CD4-positive, alpha-beta T cell treated with Interleukin-1 beta for 1 hour (primary cell): ENCODE results near the gene ZNF488.
"Not testable (repeated sequence)": the region's sequence is repeated elsewhere in the genome, so short reads cannot be mapped to it uniquely, and the experiment has no call there.

Source experiments
- DNase-seq, 2 donors: peaks; one replicate each; pipeline ENCODE4 v3.0.0-alpha.2; 2020 to 2022

ZNF488 gene

GRCh38 chr10:47384148-47384921, at the start of gene ZNF488:
Gene ZNF488 (minus strand): TSS chr10:47384293. CDS start chr10:47368829, 15,464 bp downstream.
- DNase-seq: peak; percentile 72 to 75

- DNase-seq: no peak
These were observed 41.8 kb upstream of the ZNF488 start for GRCh38 chr10:47425813-47426419.

- DNase-seq: no peak
These were observed 40.1 kb upstream of the ZNF488 start for GRCh38 chr10:47424231-47424630.

- no peak for DNase-seq
These were observed 39.4 kb upstream of the ZNF488 start for GRCh38 chr10:47423476-47423875.

- DNase-seq: no peak
These were observed 37.2 kb upstream of the ZNF488 start for GRCh38 chr10:47421057-47421952.

- no peak for DNase-seq
These were observed 36.4 kb upstream of the ZNF488 start for GRCh38 chr10:47420305-47421056.

- DNase-seq: no peak
These were observed 35.3 kb upstream of the ZNF488 start for GRCh38 chr10:47419421-47419820.

- no peak for DNase-seq
These were observed 34.9 kb upstream of the ZNF488 start for GRCh38 chr10:47418966-47419365.

- DNase-seq: no peak
These were observed 34.2 kb upstream of the ZNF488 start for GRCh38 chr10:47418321-47418720.

GRCh38 chr10:47416305-47417218, 32.5 kb upstream of the ZNF488 start:
- not testable (repeated sequence) for DNase-seq

GRCh38 chr10:47415520-47416304, 31.6 kb upstream of the ZNF488 start:
- no peak for DNase-seq

- DNase-seq: no peak
These were observed 30.8 kb upstream of the ZNF488 start for GRCh38 chr10:47414752-47415519.

GRCh38 chr10:47414227-47414592, 30.1 kb upstream of the ZNF488 start:
- DNase-seq: no peak

GRCh38 chr10:47413531-47414226, 29.6 kb upstream of the ZNF488 start:
- no peak for DNase-seq

- DNase-seq: no peak
These were observed 28.8 kb upstream of the ZNF488 start for GRCh38 chr10:47412869-47413268.

- no peak for DNase-seq
These were observed 28.2 kb upstream of the ZNF488 start for GRCh38 chr10:47412177-47412730.

GRCh38 chr10:47410862-47411261, 26.8 kb upstream of the ZNF488 start:
- DNase-seq: no peak

- DNase-seq: no peak
These were observed 26.2 kb upstream of the ZNF488 start for GRCh38 chr10:47410271-47410670.

GRCh38 chr10:47409866-47410256, 25.8 kb upstream of the ZNF488 start:
- no peak for DNase-seq
